ENCODE measurements around the gene CRYL1. TPM values are rescaled to one million over a fixed set of nuclear protein-coding genes. Genes with fewer than 3 reads are reported as not detected.

CRYL1 gene
- total RNA-seq, 1 donor, result 21.3 TPM

GRCh38 chr13:20375871-20376270 is 149.8 kb downstream of the CRYL1 start:
- DNase-seq (ENCODE audit: low read depth), result no peak
- TF ChIP-seq, protein P1, sequence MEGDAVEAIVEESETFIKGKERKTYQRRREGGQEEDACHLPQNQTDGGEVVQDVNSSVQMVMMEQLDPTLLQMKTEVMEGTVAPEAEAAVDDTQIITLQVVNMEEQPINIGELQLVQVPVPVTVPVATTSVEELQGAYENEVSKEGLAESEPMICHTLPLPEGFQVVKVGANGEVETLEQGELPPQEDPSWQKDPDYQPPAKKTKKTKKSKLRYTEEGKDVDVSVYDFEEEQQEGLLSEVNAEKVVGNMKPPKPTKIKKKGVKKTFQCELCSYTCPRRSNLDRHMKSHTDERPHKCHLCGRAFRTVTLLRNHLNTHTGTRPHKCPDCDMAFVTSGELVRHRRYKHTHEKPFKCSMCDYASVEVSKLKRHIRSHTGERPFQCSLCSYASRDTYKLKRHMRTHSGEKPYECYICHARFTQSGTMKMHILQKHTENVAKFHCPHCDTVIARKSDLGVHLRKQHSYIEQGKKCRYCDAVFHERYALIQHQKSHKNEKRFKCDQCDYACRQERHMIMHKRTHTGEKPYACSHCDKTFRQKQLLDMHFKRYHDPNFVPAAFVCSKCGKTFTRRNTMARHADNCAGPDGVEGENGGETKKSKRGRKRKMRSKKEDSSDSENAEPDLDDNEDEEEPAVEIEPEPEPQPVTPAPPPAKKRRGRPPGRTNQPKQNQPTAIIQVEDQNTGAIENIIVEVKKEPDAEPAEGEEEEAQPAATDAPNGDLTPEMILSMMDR (IDR thresholded peaks at IDR 0.05; ENCODE audit: insufficient read depth, low read length), result no peak
- H3K4me3 ChIP-seq (ENCODE audit: low read depth, low read length), result no peak overlapping the region

DNA sequence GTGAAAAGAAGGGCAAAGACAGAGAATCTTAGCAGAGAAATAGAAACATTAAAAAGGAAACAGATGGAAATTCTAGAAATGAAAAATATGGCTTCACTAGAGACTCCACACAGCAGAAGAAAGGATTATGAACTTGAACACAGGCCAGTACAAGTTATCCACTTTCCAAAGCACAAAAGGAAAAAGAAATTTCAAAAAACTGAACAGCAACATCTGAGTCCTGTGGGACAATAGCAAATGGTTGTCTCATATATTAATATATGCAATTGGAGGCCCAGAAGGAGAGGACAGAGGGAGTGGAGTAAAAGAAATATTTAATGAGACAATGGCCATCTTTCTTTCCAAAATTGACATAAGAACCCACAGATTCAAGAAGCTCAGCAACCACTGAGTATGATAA is 151.8 kb downstream of the CRYL1 start:
- TF ChIP-seq, protein P1 (IDR thresholded peaks at IDR 0.05; ENCODE audit: insufficient read depth, low read length), result no peak
- no peak for DNase-seq (ENCODE audit: low read depth)
- no peak overlapping the region for H3K4me3 ChIP-seq (ENCODE audit: low read depth, low read length)

GRCh38 chr13:20371825-20372224 is 153.8 kb downstream of the CRYL1 start:
- DNase-seq (ENCODE audit: low read depth), result no peak
- TF ChIP-seq, protein P1 (IDR thresholded peaks at IDR 0.05; ENCODE audit: insufficient read depth, low read length), result no peak
- no peak overlapping the region for H3K4me3 ChIP-seq (ENCODE audit: low read depth, low read length)

- DNase-seq (ENCODE audit: low read depth), result no peak
- TF ChIP-seq, protein P1 (IDR thresholded peaks at IDR 0.05; ENCODE audit: insufficient read depth, low read length), result no peak
Measured at GRCh38 chr13:20370815-20371421, 154.7 kb downstream of the CRYL1 start.

DNA sequence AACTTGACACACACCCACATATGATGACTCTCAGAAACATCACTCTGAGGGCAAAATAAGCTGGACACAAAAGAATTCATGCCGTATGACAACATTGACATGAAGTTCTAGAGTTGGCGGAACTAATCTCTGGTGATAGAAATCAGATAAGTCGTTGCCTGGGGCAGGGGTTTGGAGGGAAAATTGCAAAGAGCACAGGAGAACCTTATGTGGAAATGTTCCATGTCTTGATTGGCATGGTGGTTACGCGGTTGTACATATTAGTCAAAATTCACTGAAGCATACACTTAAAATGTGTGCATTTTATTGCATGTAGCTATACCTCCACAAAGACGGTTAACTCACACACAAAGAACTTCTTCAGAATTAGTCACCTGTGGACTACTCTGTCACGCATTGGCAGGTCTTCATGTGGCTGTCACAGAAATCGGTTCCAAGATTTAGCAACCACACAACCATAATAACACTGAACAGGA is 155.7 kb downstream of the CRYL1 start:
- TF ChIP-seq, protein P1 (IDR thresholded peaks at IDR 0.05; ENCODE audit: insufficient read depth, low read length), result no peak
- H3K4me3 ChIP-seq (ENCODE audit: low read depth, low read length), result no peak overlapping the region
- no peak for DNase-seq (ENCODE audit: low read depth)

More at GRCh38 chr13:20370815-20371421, 154.7 kb downstream of the CRYL1 start:
- H3K4me3 ChIP-seq (ENCODE audit: low read depth, low read length), result no peak overlapping the region

DNA sequence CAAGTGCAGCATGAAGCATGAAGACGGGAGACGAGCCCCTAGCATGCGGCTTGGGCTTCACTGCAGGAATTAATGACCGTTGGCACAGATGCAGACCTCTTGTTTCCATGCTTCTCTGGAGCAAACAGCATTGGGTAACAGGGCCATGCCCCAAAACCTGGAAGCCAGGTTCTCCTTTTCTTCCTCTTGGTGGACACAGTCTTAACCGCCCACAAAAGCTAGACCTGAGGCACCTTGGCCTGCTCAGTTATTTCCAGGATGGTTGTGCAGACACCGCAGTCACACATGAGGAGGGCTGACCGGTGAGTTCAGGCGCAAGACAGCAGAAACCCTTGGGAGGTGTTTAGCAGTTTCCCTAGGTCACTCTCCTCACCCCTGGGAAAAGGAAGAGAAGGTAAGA is 159.6 kb downstream of the CRYL1 start:
- TF ChIP-seq, protein P1 (IDR thresholded peaks at IDR 0.05; ENCODE audit: insufficient read depth, low read length), result no peak
- H3K4me3 ChIP-seq (ENCODE audit: low read depth, low read length), result no peak overlapping the region
- no peak for DNase-seq (ENCODE audit: low read depth)

- peak; percentile 5 for DNase-seq (ENCODE audit: low read depth)
- TF ChIP-seq, protein P1 (IDR thresholded peaks at IDR 0.05; ENCODE audit: insufficient read depth, low read length), result no peak
- H3K4me3 ChIP-seq (ENCODE audit: low read depth, low read length), result no peak overlapping the region
Measured at GRCh38 chr13:20363603-20364002, 162.1 kb downstream of the CRYL1 start.

Data from fibroblast of the aortic adventitia (primary cell).